Loucy (cell line): ENCODE measurements around the gene CAMTA1.

Experiments
- EZH2phosphoT487 ChIP-seq: fragments of 200-600 bp; IDR thresholded peaks from 2 replicates; pipeline ENCODE4 v1.6.1; 2018; ENCODE audit warnings: antibody characterized with exemption, mild to moderate bottlenecking, moderate library complexity, borderline replicate concordance
- TF ChIP-seq, protein P1 (sequence below): fragments of 200-600 bp; sonication (generic); conservative IDR thresholded peaks from 2 replicates; pipeline ENCODE4 v1.5.1; 2014; ENCODE audit warnings: mild to moderate bottlenecking, antibody characterized with exemption, low read length

DNA sequence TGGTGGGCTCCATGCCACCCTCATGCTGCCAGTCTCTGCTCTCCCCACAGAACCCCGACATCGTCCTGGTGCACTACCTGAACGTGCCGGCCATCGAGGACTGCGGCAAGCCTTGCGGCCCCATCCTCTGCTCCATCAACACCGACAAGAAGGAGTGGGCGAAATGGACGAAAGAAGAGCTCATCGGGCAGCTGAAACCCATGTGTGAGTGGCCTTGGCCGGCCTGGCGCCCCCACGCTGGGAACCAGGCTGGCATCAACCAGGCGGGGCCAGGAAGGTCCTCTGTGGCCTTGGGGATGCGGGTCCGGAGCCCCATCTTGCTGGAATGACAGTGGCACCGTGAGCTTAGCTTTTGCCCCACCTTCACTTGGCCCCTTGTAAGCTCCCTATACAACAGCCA, 855.1 kb downstream of the CAMTA1 start:
- TF ChIP-seq, protein P1, sequence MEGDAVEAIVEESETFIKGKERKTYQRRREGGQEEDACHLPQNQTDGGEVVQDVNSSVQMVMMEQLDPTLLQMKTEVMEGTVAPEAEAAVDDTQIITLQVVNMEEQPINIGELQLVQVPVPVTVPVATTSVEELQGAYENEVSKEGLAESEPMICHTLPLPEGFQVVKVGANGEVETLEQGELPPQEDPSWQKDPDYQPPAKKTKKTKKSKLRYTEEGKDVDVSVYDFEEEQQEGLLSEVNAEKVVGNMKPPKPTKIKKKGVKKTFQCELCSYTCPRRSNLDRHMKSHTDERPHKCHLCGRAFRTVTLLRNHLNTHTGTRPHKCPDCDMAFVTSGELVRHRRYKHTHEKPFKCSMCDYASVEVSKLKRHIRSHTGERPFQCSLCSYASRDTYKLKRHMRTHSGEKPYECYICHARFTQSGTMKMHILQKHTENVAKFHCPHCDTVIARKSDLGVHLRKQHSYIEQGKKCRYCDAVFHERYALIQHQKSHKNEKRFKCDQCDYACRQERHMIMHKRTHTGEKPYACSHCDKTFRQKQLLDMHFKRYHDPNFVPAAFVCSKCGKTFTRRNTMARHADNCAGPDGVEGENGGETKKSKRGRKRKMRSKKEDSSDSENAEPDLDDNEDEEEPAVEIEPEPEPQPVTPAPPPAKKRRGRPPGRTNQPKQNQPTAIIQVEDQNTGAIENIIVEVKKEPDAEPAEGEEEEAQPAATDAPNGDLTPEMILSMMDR = no peak
- TF ChIP-seq EZH2phosphoT487 = no peak
